Prostate gland (tissue), 2 donors: ENCODE data around the gene AMN1.

Source experiments
- POLR2A ChIP-seq: fragments of 450-650 bp; IDR thresholded peaks from one replicate; pipeline ENCODE4 v1.6.1; 2016; ENCODE audit warnings: antibody characterized with exemption, mild to moderate bottlenecking
- TF ChIP-seq, protein P1 (sequence below), 4 experiments: fragments of 200-600 bp in 2 of 4; fragments of 450-650 bp in 2 of 4; sonication (generic) in 2 of 4; IDR thresholded peaks; 1 replicate in 3 of 4; 2 replicates in 1 of 4; pipeline ENCODE4 v1.5.1; 2016 to 2019; ENCODE audit warnings: antibody characterized with exemption in 4 of 4, mild to moderate bottlenecking in 2 of 4, moderate library complexity in 2 of 4

GRCh38 chr12:31750747-31751039, 21.9 kb upstream of the AMN1 start:
- TF ChIP-seq, protein P1, sequence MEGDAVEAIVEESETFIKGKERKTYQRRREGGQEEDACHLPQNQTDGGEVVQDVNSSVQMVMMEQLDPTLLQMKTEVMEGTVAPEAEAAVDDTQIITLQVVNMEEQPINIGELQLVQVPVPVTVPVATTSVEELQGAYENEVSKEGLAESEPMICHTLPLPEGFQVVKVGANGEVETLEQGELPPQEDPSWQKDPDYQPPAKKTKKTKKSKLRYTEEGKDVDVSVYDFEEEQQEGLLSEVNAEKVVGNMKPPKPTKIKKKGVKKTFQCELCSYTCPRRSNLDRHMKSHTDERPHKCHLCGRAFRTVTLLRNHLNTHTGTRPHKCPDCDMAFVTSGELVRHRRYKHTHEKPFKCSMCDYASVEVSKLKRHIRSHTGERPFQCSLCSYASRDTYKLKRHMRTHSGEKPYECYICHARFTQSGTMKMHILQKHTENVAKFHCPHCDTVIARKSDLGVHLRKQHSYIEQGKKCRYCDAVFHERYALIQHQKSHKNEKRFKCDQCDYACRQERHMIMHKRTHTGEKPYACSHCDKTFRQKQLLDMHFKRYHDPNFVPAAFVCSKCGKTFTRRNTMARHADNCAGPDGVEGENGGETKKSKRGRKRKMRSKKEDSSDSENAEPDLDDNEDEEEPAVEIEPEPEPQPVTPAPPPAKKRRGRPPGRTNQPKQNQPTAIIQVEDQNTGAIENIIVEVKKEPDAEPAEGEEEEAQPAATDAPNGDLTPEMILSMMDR (IDR thresholded peaks at IDR 0.05) = no peak
- no peak for TF ChIP-seq POLR2A
